ENCODE results near the gene ATN1. TPM values are rescaled to one million over a fixed set of nuclear protein-coding genes. Genes with fewer than 3 reads are reported as not detected.
"Not testable (repeated sequence)": the region's sequence is repeated elsewhere in the genome, so short reads cannot be mapped to it uniquely, and the experiment has no call there.

Gene ATN1
- total RNA-seq, 1 experiment from 2014 or later = 82.3 TPM

DNA sequence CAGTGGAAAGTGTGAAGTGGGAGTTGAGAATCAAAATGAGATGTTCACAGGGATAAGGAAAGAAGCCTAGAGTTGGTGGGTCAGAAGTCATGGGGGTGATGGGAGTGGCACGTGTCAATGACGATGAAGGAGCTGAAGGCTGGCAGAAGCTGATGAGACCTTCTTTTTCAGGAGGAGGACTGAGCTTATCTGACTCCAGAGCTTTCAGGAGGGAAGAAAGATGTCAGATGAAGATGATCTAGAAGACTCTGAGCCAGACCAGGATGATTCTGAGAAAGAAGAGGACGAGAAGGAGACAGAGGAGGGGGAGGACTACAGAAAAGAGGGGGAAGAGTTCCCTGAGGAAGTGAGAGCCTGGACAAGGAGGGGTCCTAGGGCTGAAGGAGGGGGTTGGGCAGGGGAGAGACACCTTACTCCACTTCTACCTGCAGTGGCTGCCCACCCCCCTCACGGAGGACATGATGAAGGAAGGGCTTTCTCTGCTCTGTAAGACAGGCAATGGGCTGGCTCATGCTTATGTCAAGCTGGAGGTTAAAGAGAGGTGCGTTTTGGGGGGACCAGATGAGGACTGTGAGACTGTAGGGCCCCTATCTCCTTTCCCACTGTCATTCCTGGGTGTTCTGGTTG, 22.2 kb upstream of the ATN1 start:
- DNase-seq (ENCODE audit: low read depth, low spot score) (no peak), ATAC-seq (no peak)
- ChIA-PET POLR2A (interaction anchor here (0.5 to 0.7 kb wide), 3 partner anchors 9 to 372 kb away, joined by 3 to 11 read pairs (median 9); partner anchors contain the start of genes GAPDH and TPI1), CTCF (no interaction called here)
- Histone ChIP-seq H3K4me1 (ENCODE audit: control insufficient read depth, insufficient read depth, low read length) (no peaks in the 10 kb centered on the region), H3K36me3 (ENCODE audit: control insufficient read depth, insufficient read depth, low read length) (no peaks in the 10 kb centered on the region), H3K9me3 (ENCODE audit: control insufficient read depth, insufficient read depth, low read depth, low read length) (no peaks in the 10 kb centered on the region), H3K27ac (ENCODE audit: low read length) (peak overlapping the region; percentile 91; the same call in 1 of the 2 replicates), H3K27me3 (ENCODE audit: control insufficient read depth, insufficient read depth, low read length) (no peaks in the 10 kb centered on the region), H3K4me3 (ENCODE audit: low read depth in 2 of 2, low read length in 2 of 2) (peak overlapping the region; percentile 79 to 89)
- TF ChIP-seq, protein P1, sequence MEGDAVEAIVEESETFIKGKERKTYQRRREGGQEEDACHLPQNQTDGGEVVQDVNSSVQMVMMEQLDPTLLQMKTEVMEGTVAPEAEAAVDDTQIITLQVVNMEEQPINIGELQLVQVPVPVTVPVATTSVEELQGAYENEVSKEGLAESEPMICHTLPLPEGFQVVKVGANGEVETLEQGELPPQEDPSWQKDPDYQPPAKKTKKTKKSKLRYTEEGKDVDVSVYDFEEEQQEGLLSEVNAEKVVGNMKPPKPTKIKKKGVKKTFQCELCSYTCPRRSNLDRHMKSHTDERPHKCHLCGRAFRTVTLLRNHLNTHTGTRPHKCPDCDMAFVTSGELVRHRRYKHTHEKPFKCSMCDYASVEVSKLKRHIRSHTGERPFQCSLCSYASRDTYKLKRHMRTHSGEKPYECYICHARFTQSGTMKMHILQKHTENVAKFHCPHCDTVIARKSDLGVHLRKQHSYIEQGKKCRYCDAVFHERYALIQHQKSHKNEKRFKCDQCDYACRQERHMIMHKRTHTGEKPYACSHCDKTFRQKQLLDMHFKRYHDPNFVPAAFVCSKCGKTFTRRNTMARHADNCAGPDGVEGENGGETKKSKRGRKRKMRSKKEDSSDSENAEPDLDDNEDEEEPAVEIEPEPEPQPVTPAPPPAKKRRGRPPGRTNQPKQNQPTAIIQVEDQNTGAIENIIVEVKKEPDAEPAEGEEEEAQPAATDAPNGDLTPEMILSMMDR (IDR thresholded peaks at IDR 0.05) = no peak
- TF ChIP-seq SIN3A (IDR thresholded peaks at IDR 0.05; ENCODE audit: borderline replicate concordance, insufficient read depth, low read depth, low read length) (no peak), POLR2AphosphoS5 (IDR thresholded peaks at IDR 0.05; ENCODE audit: low read depth, low read length) (no peak), TCF7L2 (IDR thresholded peaks at IDR 0.05; ENCODE audit: low read depth, low read length) (no peak)
- TF ChIP-seq, protein P2, sequence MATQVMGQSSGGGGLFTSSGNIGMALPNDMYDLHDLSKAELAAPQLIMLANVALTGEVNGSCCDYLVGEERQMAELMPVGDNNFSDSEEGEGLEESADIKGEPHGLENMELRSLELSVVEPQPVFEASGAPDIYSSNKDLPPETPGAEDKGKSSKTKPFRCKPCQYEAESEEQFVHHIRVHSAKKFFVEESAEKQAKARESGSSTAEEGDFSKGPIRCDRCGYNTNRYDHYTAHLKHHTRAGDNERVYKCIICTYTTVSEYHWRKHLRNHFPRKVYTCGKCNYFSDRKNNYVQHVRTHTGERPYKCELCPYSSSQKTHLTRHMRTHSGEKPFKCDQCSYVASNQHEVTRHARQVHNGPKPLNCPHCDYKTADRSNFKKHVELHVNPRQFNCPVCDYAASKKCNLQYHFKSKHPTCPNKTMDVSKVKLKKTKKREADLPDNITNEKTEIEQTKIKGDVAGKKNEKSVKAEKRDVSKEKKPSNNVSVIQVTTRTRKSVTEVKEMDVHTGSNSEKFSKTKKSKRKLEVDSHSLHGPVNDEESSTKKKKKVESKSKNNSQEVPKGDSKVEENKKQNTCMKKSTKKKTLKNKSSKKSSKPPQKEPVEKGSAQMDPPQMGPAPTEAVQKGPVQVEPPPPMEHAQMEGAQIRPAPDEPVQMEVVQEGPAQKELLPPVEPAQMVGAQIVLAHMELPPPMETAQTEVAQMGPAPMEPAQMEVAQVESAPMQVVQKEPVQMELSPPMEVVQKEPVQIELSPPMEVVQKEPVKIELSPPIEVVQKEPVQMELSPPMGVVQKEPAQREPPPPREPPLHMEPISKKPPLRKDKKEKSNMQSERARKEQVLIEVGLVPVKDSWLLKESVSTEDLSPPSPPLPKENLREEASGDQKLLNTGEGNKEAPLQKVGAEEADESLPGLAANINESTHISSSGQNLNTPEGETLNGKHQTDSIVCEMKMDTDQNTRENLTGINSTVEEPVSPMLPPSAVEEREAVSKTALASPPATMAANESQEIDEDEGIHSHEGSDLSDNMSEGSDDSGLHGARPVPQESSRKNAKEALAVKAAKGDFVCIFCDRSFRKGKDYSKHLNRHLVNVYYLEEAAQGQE (IDR thresholded peaks at IDR 0.05; ENCODE audit: insufficient read depth in 1 of 2, low read depth in 2 of 2, low read length in 1 of 2) = no peak
- intact Hi-C loops (cut with micrococcal nuclease; ENCODE audit: unreplicated experiment) (no loop called here), in situ Hi-C loops (cut with HindIII; ENCODE audit: low pct_unique_long_range_greater_than_20kb, low sequenced_read_pairs) (no loop called here)
- no TSS peak for BruUV-seq (replicated peaks)

DNA sequence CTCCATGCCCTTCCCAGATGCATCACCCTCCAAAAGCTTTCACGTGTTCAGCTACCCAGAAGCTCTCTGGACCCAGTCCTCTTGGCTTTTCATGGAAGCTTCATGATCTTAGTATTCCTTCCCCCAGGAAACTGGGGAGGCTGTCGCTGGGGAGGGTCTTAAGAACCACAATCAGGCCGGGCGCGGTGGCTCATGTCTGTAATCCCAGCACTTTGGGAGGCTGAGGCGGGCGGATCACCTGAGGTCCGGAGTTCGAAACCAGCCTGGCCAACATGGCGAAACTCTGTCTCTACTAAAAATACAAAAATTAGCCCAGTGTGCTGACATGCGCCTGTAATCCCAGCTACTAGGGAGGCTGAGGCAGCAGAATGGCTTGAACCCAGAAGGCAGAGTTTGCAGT, 19.6 kb upstream of the ATN1 start:
- DNase-seq (ENCODE audit: low read depth, low spot score); H3K4me3 ChIP-seq (ENCODE audit: low read depth in 2 of 2, low read length in 2 of 2); H3K9me3 ChIP-seq (ENCODE audit: control insufficient read depth, insufficient read depth, low read depth, low read length); in situ Hi-C loops (cut with HindIII; ENCODE audit: low pct_unique_long_range_greater_than_20kb, low sequenced_read_pairs); H3K27me3 ChIP-seq (ENCODE audit: control insufficient read depth, insufficient read depth, low read length); BruUV-seq (replicated peaks); H3K27ac ChIP-seq (ENCODE audit: low read length); H3K4me1 ChIP-seq (ENCODE audit: control insufficient read depth, insufficient read depth, low read length); ATAC-seq; intact Hi-C loops (cut with micrococcal nuclease; ENCODE audit: unreplicated experiment); H3K36me3 ChIP-seq (ENCODE audit: control insufficient read depth, insufficient read depth, low read length); CTCF ChIA-PET: not testable (repeated sequence)
- POLR2A ChIA-PET = interaction anchor here (0.6 kb wide), 1 partner anchor 61 kb away, joined by 7 read pairs; no protein-coding TSS in a partner anchor

DNA sequence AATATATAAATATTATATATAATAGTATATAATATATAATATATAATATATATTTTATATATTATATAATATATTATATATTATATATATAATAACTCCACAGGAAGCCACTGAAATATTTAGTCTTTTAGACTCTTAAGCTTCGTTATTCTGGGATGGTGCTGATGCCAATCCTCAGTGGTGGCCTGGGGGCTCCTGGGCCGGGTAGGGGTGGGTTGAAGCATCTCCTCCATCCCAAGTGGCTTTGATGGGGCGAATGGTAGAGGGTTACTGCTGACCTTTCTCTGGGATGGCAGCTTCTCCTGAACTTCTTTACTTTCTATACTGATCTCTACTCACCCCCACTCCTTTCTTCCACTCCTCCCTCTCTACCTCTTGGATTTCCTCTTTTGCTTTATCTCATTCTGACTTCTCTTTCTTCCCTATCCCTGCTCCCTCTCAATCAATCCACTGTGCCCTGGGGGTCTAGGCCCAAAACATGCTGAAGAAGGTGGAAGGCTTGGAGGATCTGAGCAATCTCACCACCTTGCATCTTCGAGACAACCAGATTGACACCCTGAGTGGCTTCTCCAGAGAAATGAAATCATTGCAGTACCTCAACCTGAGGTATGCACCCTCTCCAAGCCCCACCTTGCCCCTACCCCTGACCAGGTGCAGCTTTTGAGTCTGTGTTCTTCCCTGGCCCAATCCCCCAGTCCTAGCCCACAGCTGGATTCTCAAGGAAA, 18.2 kb upstream of the ATN1 start:
- Histone ChIP-seq H3K4me1 (ENCODE audit: control insufficient read depth, insufficient read depth, low read length) (peaks cover 4% of the 10 kb centered on the region; the same call in 1 of the 2 replicates), H3K4me3 (ENCODE audit: low read depth in 2 of 2, low read length in 2 of 2) (no peak overlapping the region), H3K36me3 (ENCODE audit: control insufficient read depth, insufficient read depth, low read length) (no peaks in the 10 kb centered on the region), H3K27me3 (ENCODE audit: control insufficient read depth, insufficient read depth, low read length) (no peaks in the 10 kb centered on the region), H3K27ac (ENCODE audit: low read length) (no peak overlapping the region), H3K9me3 (ENCODE audit: control insufficient read depth, insufficient read depth, low read depth, low read length) (no peaks in the 10 kb centered on the region)
- no peak for DNase-seq (ENCODE audit: low read depth, low spot score)
- ATAC-seq = no peak
- intact Hi-C loops (cut with micrococcal nuclease; ENCODE audit: unreplicated experiment) = no loop called here
- in situ Hi-C loops (cut with HindIII; ENCODE audit: low pct_unique_long_range_greater_than_20kb, low sequenced_read_pairs) = no loop called here
- ChIA-PET POLR2A (interaction anchor here (0.7 kb wide), 1 partner anchor 61 kb away, joined by 4 read pairs; no protein-coding TSS in a partner anchor), CTCF (no interaction called here)
- BruUV-seq (replicated peaks) = no TSS peak
- no peak for TF ChIP-seq TCF7L2 (IDR thresholded peaks at IDR 0.05; ENCODE audit: low read depth, low read length)
- TF ChIP-seq POLR2AphosphoS5 (IDR thresholded peaks at IDR 0.05; ENCODE audit: low read depth, low read length) = no peak
- TF ChIP-seq SIN3A (IDR thresholded peaks at IDR 0.05; ENCODE audit: borderline replicate concordance, insufficient read depth, low read depth, low read length) = no peak
- TF ChIP-seq, protein P1 (IDR thresholded peaks at IDR 0.05) = no peak
- TF ChIP-seq, protein P2 (IDR thresholded peaks at IDR 0.05; ENCODE audit: insufficient read depth in 1 of 2, low read depth in 2 of 2, low read length in 1 of 2) = no peak

Measured in Panc1 (cell line).